Spleen (tissue), 11 donors: ENCODE measurements around the gene SUSD4. TPM values are rescaled to one million over a fixed set of nuclear protein-coding genes. Genes with fewer than 3 reads are reported as not detected.
"Not testable (repeated sequence)": the region's sequence is repeated elsewhere in the genome, so short reads cannot be mapped to it uniquely, and the experiment has no call there.

Source experiments
- DNase-seq: peaks from one replicate; pipeline ENCODE4 v3.0.0-alpha.2; 2020
- H3K27ac ChIP-seq, 8 donors: fragments of 200-600 bp; sonication (generic) in 7 of 8; 1 replicate in 4 of 8; 2 replicates in 4 of 8; pipeline versions ENCODE4 v1.5.0 to v1.8.0; 2016 to 2021; ENCODE audit warnings: inconsistent platforms in 4 of 8, mild to moderate bottlenecking in 4 of 8, moderate library complexity in 1 of 8
- H3K27me3 ChIP-seq, 7 donors: fragments of 200-600 bp; sonication (generic) in 6 of 7; replicated peaks in 1 of 7; 1 replicate in 4 of 7; 2 replicates in 3 of 7; pipeline versions ENCODE4 v1.5.0 to v1.8.0; 2016 to 2021; ENCODE audit warnings: inconsistent platforms in 3 of 7, mild to moderate bottlenecking in 1 of 7
- H3K36me3 ChIP-seq, 6 donors: fragments of 200-600 bp; sonication (generic) in 5 of 6; 1 replicate in 4 of 6; 2 replicates in 2 of 6; pipeline versions ENCODE4 v1.5.0 to v1.8.0; 2016 to 2021; ENCODE audit warnings: inconsistent platforms in 2 of 6
- H3K4me1 ChIP-seq, 6 donors: fragments of 200-600 bp; sonication (generic) in 5 of 6; 1 replicate in 3 of 6; 2 replicates in 3 of 6; pipeline versions ENCODE4 v1.5.0 to v1.8.0; 2016 to 2021; ENCODE audit warnings: inconsistent platforms in 3 of 6
- H3K4me3 ChIP-seq, 8 donors: fragments of 200-600 bp; sonication (generic) in 7 of 8; 1 replicate in 4 of 8; 2 replicates in 4 of 8; pipeline versions ENCODE4 v1.5.0 to v1.8.0; 2016 to 2021; ENCODE audit warnings: inconsistent platforms in 4 of 8, mild to moderate bottlenecking in 4 of 8, moderate library complexity in 2 of 8
- H3K9me3 ChIP-seq, 8 donors: fragments of 200-600 bp; sonication (generic) in 7 of 8; 1 replicate in 4 of 8; 2 replicates in 4 of 8; pipeline versions ENCODE4 v1.5.0 to v1.8.0; 2016 to 2021; ENCODE audit warnings: inconsistent platforms in 4 of 8
- CTCF ChIP-seq, 11 experiments: fragments of 200-600 bp in 7 of 11; fragments of 450-650 bp in 4 of 11; sonication (generic) in 4 of 11; IDR thresholded peaks in 8 of 11; conservative IDR thresholded peaks in 3 of 11; 1 replicate in 7 of 11; 2 replicates in 4 of 11; pipeline versions ENCODE4 v1.4.0 to v1.8.0; 2016 to 2021; ENCODE audit warnings: antibody characterized with exemption in 11 of 11, inconsistent platforms in 4 of 11, mild to moderate bottlenecking in 1 of 11
- POLR2A ChIP-seq, 3 donors: fragments of 450-650 bp; IDR thresholded peaks; one replicate each; pipeline ENCODE4 v1.5.1; 2017; ENCODE audit warnings: antibody characterized with exemption in 3 of 3, mild to moderate bottlenecking in 1 of 3
- POLR2AphosphoS5 ChIP-seq, 3 donors: sonication (generic); formaldehyde crosslinking; IDR thresholded peaks; one replicate each; pipeline ENCODE4 v1.5.1; 2017; ENCODE audit warnings: antibody characterized with exemption in 3 of 3
- WGBS, 5 donors: extraction: QIAGEN DNeasy Blood & Tissue Kit in 3 of 5; methylation state at CpG; one replicate each; pipeline versions ENCODE4 v1.1.5 to v1.1.7; 2013 to 2018; 5-methylcytosine and 5-hydroxymethylcytosine counted together
- intact Hi-C: fragments of 100-400 bp; cut with DNase I; formaldehyde crosslinking; loops from one replicate; pipeline ENCODE4 v1.15.0; 2023; ENCODE audit warnings: low total_unique reads
- polyA plus RNA-seq, 3 donors: library from polyadenylated mRNA; stranded (reverse); fragments of 200-250 nt; gene quantifications; one replicate each; pipeline ENCODE4 v1.2.1, GENCODE V29; 2013
- total RNA-seq, 7 donors: library from RNA; depleted of rRNA in 3 of 7; stranded (reverse); fragments of >200 nt in 3 of 7; fragmentation: NEBNext Ultra II Directional in 4 of 7; extraction: Animal tissue kit (Norgen Biotek cat#: 25700) in 4 of 7; gene quantifications; one replicate each; pipeline versions ENCODE4 v1.1.0 to v1.2.1, GENCODE V29; 2016 to 2021
- donor health status: healthy with polysubstance abuse.
- donor health status: DM: no; HTN: no; CAD: no; lungs with moderate emphysema.
- donor health status: DM: no; HTN: no; CAD: no.
- donor health status: Bipolar disorder and iron deficiency.
- donor health status: healthy.
- donor health status: DM: no; HTN: no; CAD: no.
- donor health status: DM: yes; HTN: yes; CAD: no.

The SUSD4 gene
- total and polyA plus RNA-seq, 10 donors = 0.35 to 2.1 (median 0.69) TPM

- TF ChIP-seq POLR2A (IDR thresholded peaks at IDR 0.05) (no peak), POLR2AphosphoS5 (IDR thresholded peaks at IDR 0.05) (no peak), CTCF (IDR thresholded peaks at IDR 0.05 in 8 of 11, conservative IDR thresholded peaks at IDR 0.05 in 3 of 11) (no peak)
- Histone ChIP-seq H3K36me3 (no peaks in the 10 kb centered on the region), H3K4me3 (no peak overlapping the region), H3K4me1 (no peaks in the 10 kb centered on the region), H3K9me3 (no peaks in the 10 kb centered on the region), H3K27ac (no peak overlapping the region), H3K27me3 (peaks cover 0 to 14% (median 4%) of the 10 kb centered on the region in 7 donors)
- intact Hi-C loops = no loop called here
- no peak for DNase-seq
- WGBS, 5 donors = 49 to 77% (median 65%) methylated on average over 2 of the region's 2 CpGs
Measured at GRCh38 chr1:223401873-223402789, 38.2 kb upstream of the SUSD4 start.

- H3K4me1 ChIP-seq, H3K4me3 ChIP-seq, H3K36me3 ChIP-seq, H3K9me3 ChIP-seq, DNase-seq, H3K27ac ChIP-seq, intact Hi-C loops: not testable (repeated sequence)
- H3K27me3 ChIP-seq = peaks cover 0 to 19% (median 3%) of the 10 kb centered on the region in 7 donors
- 90 to 100% (median 93%) methylated on average over 1 to 4 of the region's 6 CpGs; no CpG with 5 or more reads in 1 of the 5 donors for WGBS, 5 donors
Measured at GRCh38 chr1:223399393-223399792, 35.4 kb upstream of the SUSD4 start.

- no peak for DNase-seq
- Histone ChIP-seq H3K36me3 (no peaks in the 10 kb centered on the region), H3K4me3 (no peak overlapping the region), H3K4me1 (no peaks in the 10 kb centered on the region), H3K27ac (no peak overlapping the region), H3K9me3 (peaks cover 0 to 28% (median 0%) of the 10 kb centered on the region in 8 donors), H3K27me3 (peaks cover 0 to 51% (median 15%) of the 10 kb centered on the region in 7 donors)
- TF ChIP-seq POLR2A (IDR thresholded peaks at IDR 0.05) = no peak
- TF ChIP-seq CTCF (IDR thresholded peaks at IDR 0.05 in 8 of 11, conservative IDR thresholded peaks at IDR 0.05 in 3 of 11) = no peak
- TF ChIP-seq POLR2AphosphoS5 (IDR thresholded peaks at IDR 0.05) = no peak
- intact Hi-C loops = no loop called here
- WGBS, 5 donors = 90 to 95% (median 93%) methylated on average over 13 of the region's 13 CpGs
Measured at GRCh38 chr1:223394706-223395105, 30.7 kb upstream of the SUSD4 start.

GRCh38 chr1:223394242-223394641 is 30.3 kb upstream of the SUSD4 start:
- DNase-seq = no peak
- WGBS, 5 donors = 86 to 97% (median 94%) methylated on average over 25 to 27 of the region's 27 CpGs
- no peak for TF ChIP-seq POLR2AphosphoS5 (IDR thresholded peaks at IDR 0.05)
- no peak for TF ChIP-seq POLR2A (IDR thresholded peaks at IDR 0.05)
- TF ChIP-seq CTCF (IDR thresholded peaks at IDR 0.05 in 8 of 11, conservative IDR thresholded peaks at IDR 0.05 in 3 of 11) = no peak
- Histone ChIP-seq H3K4me1 (no peaks in the 10 kb centered on the region), H3K27ac (no peak overlapping the region), H3K4me3 (no peak overlapping the region), H3K27me3 (peaks cover 0 to 55% (median 15%) of the 10 kb centered on the region in 7 donors), H3K36me3 (no peaks in the 10 kb centered on the region), H3K9me3 (peaks cover 0 to 28% (median 0%) of the 10 kb centered on the region in 8 donors)
- intact Hi-C loops = no loop called here
